SK-N-SH treated with all-trans-retinoic acid at 6 μM for 48 hours (cell line): ENCODE measurements around the gene TSC1.
A peak's percentile ranks its signal among the peaks of the same experiment; 100 is the strongest.

Source experiments
- ATAC-seq: fragments of 200-7000 bp; cut with Tn5 transposase; 3 replicates; pipeline ENCODE4 v1.9.1; 2020; ENCODE audit warnings: mild to moderate bottlenecking, moderate library complexity
- BACH2 ChIP-seq: fragments of 250-450 bp; sonication (Bioruptor Pico); IDR thresholded peaks from 2 replicates; pipeline ENCODE4 v1.9.0; 2021; ENCODE audit warnings: mild to moderate bottlenecking, borderline replicate concordance
- CREB5 ChIP-seq: fragments of 250-450 bp; sonication (Bioruptor Pico); IDR thresholded peaks from 2 replicates; pipeline ENCODE4 v1.5.1; 2020; ENCODE audit warnings: low read depth, mild to moderate bottlenecking, moderate library complexity
- CSDC2 ChIP-seq: fragments of 250-450 bp; sonication (Bioruptor Pico); IDR thresholded peaks from 2 replicates; pipeline ENCODE4 v1.5.0; 2020; ENCODE audit warnings: mild to moderate bottlenecking, moderate library complexity
- CSRNP3 ChIP-seq: fragments of 250-450 bp; sonication (Bioruptor Pico); IDR thresholded peaks from 2 replicates; pipeline ENCODE4 v1.5.1; 2021; ENCODE audit warnings: mild to moderate bottlenecking, moderate library complexity
- ESRRG ChIP-seq: fragments of 250-450 bp; sonication (Bioruptor Pico); IDR thresholded peaks from 2 replicates; pipeline ENCODE4 v1.6.1; 2021; ENCODE audit warnings: mild to moderate bottlenecking
- GLIS3 ChIP-seq: fragments of 250-450 bp; sonication (Bioruptor Pico); IDR thresholded peaks from 2 replicates; pipeline ENCODE4 v1.5.0; 2020; ENCODE audit warnings: mild to moderate bottlenecking, moderate library complexity
- ISL1 ChIP-seq: fragments of 250-450 bp; sonication (Bioruptor Pico); IDR thresholded peaks from 2 replicates; pipeline ENCODE4 v2.1.2; 2022; ENCODE audit warnings: mild to moderate bottlenecking, moderate library complexity
- OSR1 ChIP-seq: fragments of 250-450 bp; sonication (Bioruptor Pico); IDR thresholded peaks from 2 replicates; pipeline ENCODE4 v1.8.0; 2022; ENCODE audit warnings: moderate library complexity, mild to moderate bottlenecking, inconsistent platforms
- PATZ1 ChIP-seq: fragments of 250-450 bp; sonication (Bioruptor Pico); IDR thresholded peaks from 2 replicates; pipeline ENCODE4 v1.8.0; 2020; ENCODE audit warnings: mild to moderate bottlenecking, moderate library complexity, borderline replicate concordance
- POU6F1 ChIP-seq: fragments of 250-450 bp; sonication (Bioruptor Pico); IDR thresholded peaks from 2 replicates; pipeline ENCODE4 v1.8.0; 2021; ENCODE audit warnings: low read depth, mild to moderate bottlenecking, moderate library complexity, borderline replicate concordance
- PPARA ChIP-seq: fragments of 250-450 bp; sonication (Bioruptor Pico); IDR thresholded peaks from 2 replicates; pipeline ENCODE4 v1.5.0; 2020; ENCODE audit warnings: mild to moderate bottlenecking, borderline replicate concordance
- RARB ChIP-seq: fragments of 250-450 bp; sonication (Bioruptor Pico); IDR thresholded peaks from 2 replicates; pipeline ENCODE4 v1.8.0; 2021; ENCODE audit warnings: mild to moderate bottlenecking, moderate library complexity
- SNAI2 ChIP-seq: fragments of 250-450 bp; sonication (Bioruptor Pico); IDR thresholded peaks from 2 replicates; pipeline ENCODE4 v1.5.0; 2020; ENCODE audit warnings: mild to moderate bottlenecking, moderate library complexity
- TCF4 ChIP-seq: fragments of 250-450 bp; sonication (Bioruptor Pico); IDR thresholded peaks from 2 replicates; pipeline ENCODE4 v1.8.0; 2021; ENCODE audit warnings: mild to moderate bottlenecking, moderate library complexity, borderline replicate concordance
- TOX ChIP-seq: fragments of 250-450 bp; sonication (Bioruptor Pico); IDR thresholded peaks from 2 replicates; pipeline ENCODE4 v1.8.0; 2021; ENCODE audit warnings: mild to moderate bottlenecking, moderate library complexity, borderline replicate concordance
- TSHZ2 ChIP-seq: fragments of 250-450 bp; sonication (Bioruptor Pico); IDR thresholded peaks from 2 replicates; pipeline ENCODE4 v1.5.0; 2020; ENCODE audit warnings: mild to moderate bottlenecking, moderate library complexity
- ZC3H10 ChIP-seq: fragments of 250-450 bp; sonication (Bioruptor Pico); IDR thresholded peaks from 2 replicates; pipeline ENCODE4 v1.5.1; 2021; ENCODE audit warnings: mild to moderate bottlenecking, moderate library complexity
- ZFP3 ChIP-seq: fragments of 250-450 bp; sonication (Bioruptor Pico); IDR thresholded peaks from 2 replicates; pipeline ENCODE4 v1.5.0; 2020; ENCODE audit warnings: mild to moderate bottlenecking, moderate library complexity
- ZFP30 ChIP-seq: fragments of 450-650 bp; formaldehyde crosslinking; IDR thresholded peaks from 2 replicates; pipeline ENCODE4 v1.5.0; 2022; ENCODE audit warnings: mild to moderate bottlenecking, moderate library complexity
- ZNF8 ChIP-seq: fragments of 450-650 bp; formaldehyde crosslinking; IDR thresholded peaks from 2 replicates; pipeline ENCODE4 v1.5.0; 2020; ENCODE audit warnings: mild to moderate bottlenecking, moderate library complexity

The TSC1 gene

GRCh38 chr9:132946631-132947295 is 2.3 kb upstream of the TSC1 start:
- no peak for TF ChIP-seq OSR1 (CRISPR knock-in tag)
- no peak for TF ChIP-seq CREB5 (CRISPR knock-in tag)
- no peak for TF ChIP-seq ESRRG (CRISPR knock-in tag)
- no peak for TF ChIP-seq SNAI2 (CRISPR knock-in tag)
- no peak for TF ChIP-seq BACH2
- no peak for TF ChIP-seq TOX (CRISPR knock-in tag)
- no peak for TF ChIP-seq POU6F1 (CRISPR knock-in tag)
- TF ChIP-seq CSRNP3 (CRISPR knock-in tag), result no peak
- TF ChIP-seq ZFP30, result no peak
- TF ChIP-seq ZC3H10 (CRISPR knock-in tag), result no peak
- no peak for TF ChIP-seq PPARA (CRISPR knock-in tag)
- no peak for TF ChIP-seq ZNF8 (CRISPR knock-in tag)
- TF ChIP-seq CSDC2 (CRISPR knock-in tag), result no peak
- TF ChIP-seq ISL1 (CRISPR knock-in tag), result no peak
- TF ChIP-seq RARB (CRISPR knock-in tag), result no peak
- TF ChIP-seq GLIS3 (CRISPR knock-in tag), result no peak
- peak; percentile 13; the same call in 1 of the 3 replicates for ATAC-seq

- TF ChIP-seq RARB (CRISPR knock-in tag), result no peak
- TF ChIP-seq ZFP30, result no peak
- no peak for TF ChIP-seq TSHZ2
- no peak for TF ChIP-seq OSR1 (CRISPR knock-in tag)
- no peak for TF ChIP-seq TCF4 (CRISPR knock-in tag)
- no peak for TF ChIP-seq ISL1 (CRISPR knock-in tag)
- no peak for TF ChIP-seq CSRNP3 (CRISPR knock-in tag)
- TF ChIP-seq PATZ1 (CRISPR knock-in tag), result no peak
- TF ChIP-seq ZFP3, result no peak
- ATAC-seq, result no peak
Measured at GRCh38 chr9:132946211-132946610, 1.8 kb upstream of the TSC1 start.
